ENCODE measurements around the gene KRTAP5-3.
"Not testable (repeated sequence)": the region's sequence is repeated elsewhere in the genome, so short reads cannot be mapped to it uniquely, and the experiment has no call there.

KRTAP5-3 gene

GRCh38 chr11:1575756-1576155, 32.5 kb downstream of the KRTAP5-3 start:
- not testable (repeated sequence) for DNase-seq

GRCh38 chr11:1574933-1575242, 33.4 kb downstream of the KRTAP5-3 start:
- no peak for DNase-seq

- DNase-seq = peak; percentile 30 to 35
These were observed 33.9 kb downstream of the KRTAP5-3 start for GRCh38 chr11:1574238-1574932.

- no peak for DNase-seq
These were observed 34.4 kb downstream of the KRTAP5-3 start for GRCh38 chr11:1573903-1574237.

- DNase-seq = no peak
These were observed 35.0 kb downstream of the KRTAP5-3 start for GRCh38 chr11:1573077-1573902.

GRCh38 chr11:1572197-1573076, 35.8 kb downstream of the KRTAP5-3 start, which contains the start of gene DUSP8:
Gene DUSP8 (minus strand): TSS chr11:1572271. CDS start chr11:1565826, 6,445 bp downstream.
- peak in 1 of 2 experiments; percentile 28 for DNase-seq

- no peak for DNase-seq
These were observed 36.5 kb downstream of the KRTAP5-3 start for GRCh38 chr11:1571760-1572196.

GRCh38 chr11:1570896-1571759, 37.1 kb downstream of the KRTAP5-3 start:
- no peak for DNase-seq

- DNase-seq = no peak
These were observed 37.8 kb downstream of the KRTAP5-3 start for GRCh38 chr11:1570531-1570895.

- DNase-seq = no peak
These were observed 38.2 kb downstream of the KRTAP5-3 start for GRCh38 chr11:1570001-1570453.

- DNase-seq = no peak
These were observed 38.9 kb downstream of the KRTAP5-3 start for GRCh38 chr11:1569251-1569780.

- no peak for DNase-seq
These were observed 39.8 kb downstream of the KRTAP5-3 start for GRCh38 chr11:1568441-1568911.

GRCh38 chr11:1567721-1568100, 40.6 kb downstream of the KRTAP5-3 start:
- no peak for DNase-seq

- no peak for DNase-seq
These were observed 41.1 kb downstream of the KRTAP5-3 start for GRCh38 chr11:1567052-1567720.

- no peak for DNase-seq
These were observed 41.7 kb downstream of the KRTAP5-3 start for GRCh38 chr11:1566381-1567051.

- no peak for DNase-seq
These were observed 42.4 kb downstream of the KRTAP5-3 start for GRCh38 chr11:1565904-1566247.

GRCh38 chr11:1565173-1565903, 42.9 kb downstream of the KRTAP5-3 start:
- no peak for DNase-seq

GRCh38 chr11:1564535-1565172, 43.6 kb downstream of the KRTAP5-3 start:
- no peak for DNase-seq

GRCh38 chr11:1563697-1564534, 44.3 kb downstream of the KRTAP5-3 start:
- DNase-seq = no peak
